ENCODE data around the gene PHACTR4. TPM values are rescaled to one million over a fixed set of nuclear protein-coding genes. Genes with fewer than 3 reads are reported as not detected.

The PHACTR4 gene
- total and polyA plus RNA-seq, 9 of the 15 experiments (the other 6 are each of a cell fraction or from before 2014, with no cell fraction given), result 6.4 to 43.6 (median 14.2) TPM

DNA sequence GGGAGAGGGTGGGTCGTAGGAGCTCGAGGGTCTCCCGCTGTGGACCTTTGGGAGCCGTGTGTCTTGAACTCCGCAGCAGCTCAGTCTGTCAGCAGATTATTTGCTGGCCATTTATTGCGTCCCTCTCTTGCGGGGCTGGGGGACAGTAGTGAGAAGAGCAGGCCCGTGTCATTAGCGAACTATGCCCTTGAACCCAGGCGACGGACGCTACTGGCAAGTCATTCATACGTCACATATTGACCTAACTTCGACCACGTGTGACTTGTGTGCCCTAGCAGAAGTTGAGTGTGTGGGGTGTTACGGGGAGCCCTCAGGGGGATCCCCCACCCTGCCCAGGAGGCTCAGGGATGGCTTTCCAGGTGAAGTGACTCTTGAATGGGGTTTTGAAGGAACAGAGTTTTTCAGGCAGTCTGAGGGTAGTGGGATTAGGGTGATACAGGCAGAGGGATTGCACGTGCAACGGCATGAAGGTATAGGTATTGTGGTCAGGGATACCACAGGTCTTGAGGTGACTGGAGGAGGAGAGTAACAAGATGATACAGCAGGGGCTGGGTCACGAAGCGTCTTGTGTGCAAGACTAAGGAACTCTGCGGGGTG, 149.3 kb downstream of the PHACTR4 start (continued):
- TF ChIP-seq, protein P1, sequence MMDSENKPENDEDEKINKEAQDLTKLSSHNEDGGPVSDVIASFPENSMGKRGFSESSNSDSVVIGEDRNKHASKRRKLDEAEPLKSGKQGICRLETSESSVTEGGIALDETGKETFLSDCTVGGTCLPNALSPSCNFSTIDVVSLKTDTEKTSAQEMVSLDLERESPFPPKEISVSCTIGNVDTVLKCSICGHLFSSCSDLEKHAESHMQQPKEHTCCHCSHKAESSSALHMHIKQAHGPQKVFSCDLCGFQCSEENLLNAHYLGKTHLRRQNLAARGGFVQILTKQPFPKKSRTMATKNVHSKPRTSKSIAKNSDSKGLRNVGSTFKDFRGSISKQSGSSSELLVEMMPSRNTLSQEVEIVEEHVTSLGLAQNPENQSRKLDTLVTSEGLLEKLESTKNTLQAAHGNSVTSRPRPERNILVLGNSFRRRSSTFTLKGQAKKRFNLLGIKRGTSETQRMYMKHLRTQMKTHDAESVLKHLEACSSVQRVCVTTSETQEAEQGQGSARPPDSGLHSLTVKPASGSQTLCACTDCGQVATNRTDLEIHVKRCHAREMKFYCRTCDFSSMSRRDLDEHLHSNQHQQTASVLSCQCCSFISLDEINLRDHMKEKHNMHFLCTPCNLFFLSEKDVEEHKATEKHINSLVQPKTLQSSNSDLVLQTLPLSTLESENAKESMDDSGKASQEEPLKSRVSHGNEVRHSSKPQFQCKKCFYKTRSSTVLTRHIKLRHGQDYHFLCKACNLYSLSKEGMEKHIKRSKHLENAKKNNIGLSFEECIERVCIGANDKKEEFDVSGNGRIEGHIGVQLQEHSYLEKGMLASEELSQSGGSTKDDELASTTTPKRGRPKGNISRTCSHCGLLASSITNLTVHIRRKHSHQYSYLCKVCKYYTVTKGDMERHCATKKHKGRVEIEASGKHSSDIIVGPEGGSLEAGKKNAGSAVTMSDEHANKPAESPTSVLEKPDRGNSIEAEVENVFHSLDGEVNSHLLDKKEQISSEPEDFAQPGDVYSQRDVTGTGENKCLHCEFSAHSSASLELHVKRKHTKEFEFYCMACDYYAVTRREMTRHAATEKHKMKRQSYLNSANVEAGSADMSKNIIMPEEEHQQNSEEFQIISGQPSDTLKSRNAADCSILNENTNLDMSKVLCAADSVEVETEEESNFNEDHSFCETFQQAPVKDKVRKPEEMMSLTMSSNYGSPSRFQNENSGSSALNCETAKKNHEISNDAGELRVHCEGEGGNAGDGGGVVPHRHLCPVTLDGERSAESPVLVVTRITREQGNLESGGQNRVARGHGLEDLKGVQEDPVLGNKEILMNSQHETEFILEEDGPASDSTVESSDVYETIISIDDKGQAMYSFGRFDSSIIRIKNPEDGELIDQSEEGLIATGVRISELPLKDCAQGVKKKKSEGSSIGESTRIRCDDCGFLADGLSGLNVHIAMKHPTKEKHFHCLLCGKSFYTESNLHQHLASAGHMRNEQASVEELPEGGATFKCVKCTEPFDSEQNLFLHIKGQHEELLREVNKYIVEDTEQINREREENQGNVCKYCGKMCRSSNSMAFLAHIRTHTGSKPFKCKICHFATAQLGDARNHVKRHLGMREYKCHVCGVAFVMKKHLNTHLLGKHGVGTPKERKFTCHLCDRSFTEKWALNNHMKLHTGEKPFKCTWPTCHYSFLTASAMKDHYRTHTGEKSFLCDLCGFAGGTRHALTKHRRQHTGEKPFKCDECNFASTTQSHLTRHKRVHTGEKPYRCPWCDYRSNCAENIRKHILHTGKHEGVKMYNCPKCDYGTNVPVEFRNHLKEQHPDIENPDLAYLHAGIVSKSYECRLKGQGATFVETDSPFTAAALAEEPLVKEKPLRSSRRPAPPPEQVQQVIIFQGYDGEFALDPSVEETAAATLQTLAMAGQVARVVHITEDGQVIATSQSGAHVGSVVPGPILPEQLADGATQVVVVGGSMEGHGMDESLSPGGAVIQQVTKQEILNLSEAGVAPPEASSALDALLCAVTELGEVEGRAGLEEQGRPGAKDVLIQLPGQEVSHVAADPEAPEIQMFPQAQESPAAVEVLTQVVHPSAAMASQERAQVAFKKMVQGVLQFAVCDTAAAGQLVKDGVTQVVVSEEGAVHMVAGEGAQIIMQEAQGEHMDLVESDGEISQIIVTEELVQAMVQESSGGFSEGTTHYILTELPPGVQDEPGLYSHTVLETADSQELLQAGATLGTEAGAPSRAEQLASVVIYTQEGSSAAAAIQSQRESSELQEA (IDR thresholded peaks at IDR 0.05; ENCODE audit: low read depth), result no peak
- peak; percentile 73 to 75 for TF ChIP-seq FOXK2 (conservative IDR thresholded peaks at IDR 0.05 in 1 of 2, IDR thresholded peaks at IDR 0.05 in 1 of 2; ENCODE audit: low read depth in 2 of 2)
- TF ChIP-seq MYC (IDR thresholded peaks at IDR 0.05; ENCODE audit: low read depth, low read length), result no peak; the same call in none of the 2 replicates
- TF ChIP-seq MYC (CRISPR knock-in tag; IDR thresholded peaks at IDR 0.05; ENCODE audit: borderline replicate concordance, low read depth), result peak; percentile 82; the same call in 1 of the 2 replicates
- TF ChIP-seq, protein P2, sequence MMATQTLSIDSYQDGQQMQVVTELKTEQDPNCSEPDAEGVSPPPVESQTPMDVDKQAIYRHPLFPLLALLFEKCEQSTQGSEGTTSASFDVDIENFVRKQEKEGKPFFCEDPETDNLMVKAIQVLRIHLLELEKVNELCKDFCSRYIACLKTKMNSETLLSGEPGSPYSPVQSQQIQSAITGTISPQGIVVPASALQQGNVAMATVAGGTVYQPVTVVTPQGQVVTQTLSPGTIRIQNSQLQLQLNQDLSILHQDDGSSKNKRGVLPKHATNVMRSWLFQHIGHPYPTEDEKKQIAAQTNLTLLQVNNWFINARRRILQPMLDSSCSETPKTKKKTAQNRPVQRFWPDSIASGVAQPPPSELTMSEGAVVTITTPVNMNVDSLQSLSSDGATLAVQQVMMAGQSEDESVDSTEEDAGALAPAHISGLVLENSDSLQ (IDR thresholded peaks at IDR 0.05), result peak; percentile 35; the same call in 1 of the 2 replicates
- TF ChIP-seq GATA2 (CRISPR knock-in tag; IDR thresholded peaks at IDR 0.05), result no peak
- TF ChIP-seq FOXM1 (IDR thresholded peaks at IDR 0.05; ENCODE audit: low read depth), result no peak
- TF ChIP-seq FOXM1 (CRISPR knock-in tag; IDR thresholded peaks at IDR 0.05; ENCODE audit: low read depth), result peak; percentile 83; the same call in 1 of the 2 replicates
- TF ChIP-seq KDM5B (IDR thresholded peaks at IDR 0.05; ENCODE audit: insufficient replicate concordance, low read depth, low read length), result peak; percentile 14
- peak; percentile 31; the same call in 1 of the 2 replicates for TF ChIP-seq RAD51 (IDR thresholded peaks at IDR 0.05; ENCODE audit: borderline replicate concordance, low read depth)
- peak; percentile 46 to 52; a peak in 1 of 4 replicates for TF ChIP-seq ARNT (IDR thresholded peaks at IDR 0.05)
- TF ChIP-seq FOXK1 (CRISPR knock-in tag; IDR thresholded peaks at IDR 0.05; ENCODE audit: borderline replicate concordance), result peak; percentile 68; the same call in 1 of the 2 replicates
- TF ChIP-seq, protein P3, sequence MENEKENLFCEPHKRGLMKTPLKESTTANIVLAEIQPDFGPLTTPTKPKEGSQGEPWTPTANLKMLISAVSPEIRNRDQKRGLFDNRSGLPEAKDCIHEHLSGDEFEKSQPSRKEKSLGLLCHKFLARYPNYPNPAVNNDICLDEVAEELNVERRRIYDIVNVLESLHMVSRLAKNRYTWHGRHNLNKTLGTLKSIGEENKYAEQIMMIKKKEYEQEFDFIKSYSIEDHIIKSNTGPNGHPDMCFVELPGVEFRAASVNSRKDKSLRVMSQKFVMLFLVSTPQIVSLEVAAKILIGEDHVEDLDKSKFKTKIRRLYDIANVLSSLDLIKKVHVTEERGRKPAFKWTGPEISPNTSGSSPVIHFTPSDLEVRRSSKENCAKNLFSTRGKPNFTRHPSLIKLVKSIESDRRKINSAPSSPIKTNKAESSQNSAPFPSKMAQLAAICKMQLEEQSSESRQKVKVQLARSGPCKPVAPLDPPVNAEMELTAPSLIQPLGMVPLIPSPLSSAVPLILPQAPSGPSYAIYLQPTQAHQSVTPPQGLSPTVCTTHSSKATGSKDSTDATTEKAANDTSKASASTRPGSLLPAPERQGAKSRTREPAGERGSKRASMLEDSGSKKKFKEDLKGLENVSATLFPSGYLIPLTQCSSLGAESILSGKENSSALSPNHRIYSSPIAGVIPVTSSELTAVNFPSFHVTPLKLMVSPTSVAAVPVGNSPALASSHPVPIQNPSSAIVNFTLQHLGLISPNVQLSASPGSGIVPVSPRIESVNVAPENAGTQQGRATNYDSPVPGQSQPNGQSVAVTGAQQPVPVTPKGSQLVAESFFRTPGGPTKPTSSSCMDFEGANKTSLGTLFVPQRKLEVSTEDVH (IDR thresholded peaks at IDR 0.05; ENCODE audit: low read depth, partially characterized antibody), result peak; percentile 19
- TF ChIP-seq TFAM (CRISPR knock-in tag; conservative IDR thresholded peaks at IDR 0.05), result no peak
- TF ChIP-seq ESRRA (IDR thresholded peaks at IDR 0.05; ENCODE audit: borderline replicate concordance, low read depth), result peak; percentile 79
- no peak for TF ChIP-seq HMG20B (CRISPR knock-in tag; IDR thresholded peaks at IDR 0.05)

All from K562 (cell line).